ENCODE measurements around the gene NFKBIB.
"Not testable (repeated sequence)": the region's sequence is repeated elsewhere in the genome, so short reads cannot be mapped to it uniquely, and the experiment has no call there.

NFKBIB gene

GRCh38 chr19:38878575-38879399 lies 21.0 kb upstream of the NFKBIB start:
- Histone ChIP-seq H3K27me3 (ENCODE audit: insufficient read depth, low read length) (no peaks in the 10 kb centered on the region), H3K9ac (ENCODE audit: low read depth, low read length) (no peak overlapping the region), H3K4me3 (ENCODE audit: low read length) (no peak overlapping the region), H3K27ac (ENCODE audit: low read length) (no peak overlapping the region), H3K36me3 (ENCODE audit: insufficient read depth, low read depth, low read length) (no peaks in the 10 kb centered on the region), H3K4me1 (ENCODE audit: insufficient read depth, low read length) (peaks cover 3% of the 10 kb centered on the region), H3K9me3 (ENCODE audit: insufficient read depth, low read depth, low read length) (no peaks in the 10 kb centered on the region)

GRCh38 chr19:38879400-38879751 lies 20.4 kb upstream of the NFKBIB start:
- Histone ChIP-seq H3K9ac (ENCODE audit: low read depth, low read length) (no peak overlapping the region), H3K36me3 (ENCODE audit: insufficient read depth, low read depth, low read length) (no peaks in the 10 kb centered on the region), H3K4me3 (ENCODE audit: low read length) (no peak overlapping the region), H3K27me3 (ENCODE audit: insufficient read depth, low read length) (no peaks in the 10 kb centered on the region), H3K27ac (ENCODE audit: low read length) (no peak overlapping the region), H3K9me3 (ENCODE audit: insufficient read depth, low read depth, low read length) (no peaks in the 10 kb centered on the region), H3K4me1 (ENCODE audit: insufficient read depth, low read length) (peaks cover 3% of the 10 kb centered on the region)

GRCh38 chr19:38880076-38880881 lies 19.5 kb upstream of the NFKBIB start:
- Histone ChIP-seq H3K27me3 (ENCODE audit: insufficient read depth, low read length) (no peaks in the 10 kb centered on the region), H3K27ac (ENCODE audit: low read length) (no peak overlapping the region), H3K36me3 (ENCODE audit: insufficient read depth, low read depth, low read length) (no peaks in the 10 kb centered on the region), H3K9me3 (ENCODE audit: insufficient read depth, low read depth, low read length) (no peaks in the 10 kb centered on the region), H3K4me1 (ENCODE audit: insufficient read depth, low read length) (peaks cover 3% of the 10 kb centered on the region), H3K9ac (ENCODE audit: low read depth, low read length) (no peak overlapping the region), H3K4me3 (ENCODE audit: low read length) (no peak overlapping the region)

- Histone ChIP-seq H3K9ac (ENCODE audit: low read depth, low read length) (no peak overlapping the region), H3K36me3 (ENCODE audit: insufficient read depth, low read depth, low read length) (no peaks in the 10 kb centered on the region), H3K4me3 (ENCODE audit: low read length) (no peak overlapping the region), H3K27me3 (ENCODE audit: insufficient read depth, low read length) (no peaks in the 10 kb centered on the region), H3K9me3 (ENCODE audit: insufficient read depth, low read depth, low read length) (no peaks in the 10 kb centered on the region), H3K4me1 (ENCODE audit: insufficient read depth, low read length) (peaks cover 3% of the 10 kb centered on the region), H3K27ac (ENCODE audit: low read length) (no peak overlapping the region)
Measured at GRCh38 chr19:38880882-38881609, 18.7 kb upstream of the NFKBIB start.

GRCh38 chr19:38883286-38883685 lies 16.5 kb upstream of the NFKBIB start:
- H3K9ac ChIP-seq (ENCODE audit: low read depth, low read length) = no peak overlapping the region
- no peaks in the 10 kb centered on the region for H3K4me1 ChIP-seq (ENCODE audit: insufficient read depth, low read length)
- H3K9me3 ChIP-seq (ENCODE audit: insufficient read depth, low read depth, low read length) = no peaks in the 10 kb centered on the region
- H3K4me3 ChIP-seq (ENCODE audit: low read length) = no peak overlapping the region
- no peak overlapping the region for H3K27ac ChIP-seq (ENCODE audit: low read length)
- no peaks in the 10 kb centered on the region for H3K27me3 ChIP-seq (ENCODE audit: insufficient read depth, low read length)
- no peaks in the 10 kb centered on the region for H3K36me3 ChIP-seq (ENCODE audit: insufficient read depth, low read depth, low read length)

- not testable (repeated sequence) for H3K9me3 ChIP-seq (ENCODE audit: insufficient read depth, low read depth, low read length); H3K4me3 ChIP-seq (ENCODE audit: low read length); H3K36me3 ChIP-seq (ENCODE audit: insufficient read depth, low read depth, low read length); H3K4me1 ChIP-seq (ENCODE audit: insufficient read depth, low read length); H3K27me3 ChIP-seq (ENCODE audit: insufficient read depth, low read length); H3K9ac ChIP-seq (ENCODE audit: low read depth, low read length); H3K27ac ChIP-seq (ENCODE audit: low read length)
Measured at GRCh38 chr19:38884691-38885090, 15.1 kb upstream of the NFKBIB start.

GRCh38 chr19:38888876-38889275 lies 10.9 kb upstream of the NFKBIB start:
- H3K27me3 ChIP-seq (ENCODE audit: insufficient read depth, low read length) = no peaks in the 10 kb centered on the region
- no peaks in the 10 kb centered on the region for H3K9me3 ChIP-seq (ENCODE audit: insufficient read depth, low read depth, low read length)
- H3K4me1 ChIP-seq (ENCODE audit: insufficient read depth, low read length) = no peaks in the 10 kb centered on the region
- H3K27ac ChIP-seq (ENCODE audit: low read length) = no peak overlapping the region
- H3K36me3 ChIP-seq (ENCODE audit: insufficient read depth, low read depth, low read length) = no peaks in the 10 kb centered on the region
- no peak overlapping the region for H3K9ac ChIP-seq (ENCODE audit: low read depth, low read length)
- H3K4me3 ChIP-seq (ENCODE audit: low read length) = no peak overlapping the region

GRCh38 chr19:38889803-38890202 lies 10.0 kb upstream of the NFKBIB start:
- no peaks in the 10 kb centered on the region for H3K4me1 ChIP-seq (ENCODE audit: insufficient read depth, low read length)
- H3K27ac ChIP-seq (ENCODE audit: low read length) = no peak overlapping the region
- no peaks in the 10 kb centered on the region for H3K36me3 ChIP-seq (ENCODE audit: insufficient read depth, low read depth, low read length)
- no peak overlapping the region for H3K4me3 ChIP-seq (ENCODE audit: low read length)
- no peak overlapping the region for H3K9ac ChIP-seq (ENCODE audit: low read depth, low read length)
- no peaks in the 10 kb centered on the region for H3K9me3 ChIP-seq (ENCODE audit: insufficient read depth, low read depth, low read length)
- H3K27me3 ChIP-seq (ENCODE audit: insufficient read depth, low read length) = no peaks in the 10 kb centered on the region

GRCh38 chr19:38890686-38891085 lies 9.1 kb upstream of the NFKBIB start:
- no peaks in the 10 kb centered on the region for H3K27me3 ChIP-seq (ENCODE audit: insufficient read depth, low read length)
- H3K36me3 ChIP-seq (ENCODE audit: insufficient read depth, low read depth, low read length) = no peaks in the 10 kb centered on the region
- H3K4me1 ChIP-seq (ENCODE audit: insufficient read depth, low read length) = no peaks in the 10 kb centered on the region
- H3K27ac ChIP-seq (ENCODE audit: low read length) = no peak overlapping the region
- H3K9me3 ChIP-seq (ENCODE audit: insufficient read depth, low read depth, low read length) = no peaks in the 10 kb centered on the region
- H3K4me3 ChIP-seq (ENCODE audit: low read length) = no peak overlapping the region
- H3K9ac ChIP-seq (ENCODE audit: low read depth, low read length) = no peak overlapping the region

GRCh38 chr19:38891771-38892170 lies 8.0 kb upstream of the NFKBIB start:
- Histone ChIP-seq H3K27me3 (ENCODE audit: insufficient read depth, low read length) (no peaks in the 10 kb centered on the region), H3K4me3 (ENCODE audit: low read length) (no peak overlapping the region), H3K27ac (ENCODE audit: low read length) (no peak overlapping the region), H3K36me3 (ENCODE audit: insufficient read depth, low read depth, low read length) (no peaks in the 10 kb centered on the region), H3K4me1 (ENCODE audit: insufficient read depth, low read length) (no peaks in the 10 kb centered on the region), H3K9ac (ENCODE audit: low read depth, low read length) (no peak overlapping the region), H3K9me3 (ENCODE audit: insufficient read depth, low read depth, low read length) (no peaks in the 10 kb centered on the region)

- Histone ChIP-seq H3K4me1 (ENCODE audit: insufficient read depth, low read length) (no peaks in the 10 kb centered on the region), H3K36me3 (ENCODE audit: insufficient read depth, low read depth, low read length) (no peaks in the 10 kb centered on the region), H3K27ac (ENCODE audit: low read length) (no peak overlapping the region), H3K4me3 (ENCODE audit: low read length) (no peak overlapping the region), H3K9ac (ENCODE audit: low read depth, low read length) (no peak overlapping the region), H3K27me3 (ENCODE audit: insufficient read depth, low read length) (peaks cover 1% of the 10 kb centered on the region), H3K9me3 (ENCODE audit: insufficient read depth, low read depth, low read length) (no peaks in the 10 kb centered on the region)
Measured at GRCh38 chr19:38892841-38893240, 6.9 kb upstream of the NFKBIB start.
